Neural cell (in vitro differentiated cells): ENCODE data around the gene ANGEL1. TPM values are rescaled to one million over a fixed set of nuclear protein-coding genes. Genes with fewer than 3 reads are reported as not detected.

Experiments used
- H2AFZ ChIP-seq: fragments of 200-600, 300-800 bp; sonication (generic), shearing (Covaris generic); 2 replicates; pipeline ENCODE4 v1.6.0; 2014; ENCODE audit warnings: low read depth, mild to moderate bottlenecking, antibody characterized with exemption, low read length, moderate library complexity
- H3F3A ChIP-seq: fragments of 200-600 bp; shearing (Covaris generic); 2 replicates; pipeline ENCODE4 v1.6.1; 2016; ENCODE audit warnings: mild to moderate bottlenecking, moderate library complexity, mixed read lengths, antibody characterized with exemption, low read length; ENCODE audit not compliant: insufficient read depth, poor library complexity, severe bottlenecking
- H3K27ac ChIP-seq: fragments of 200-600, 300-800 bp; sonication (generic), shearing (Covaris generic); 2 replicates; pipeline ENCODE4 v1.5.1; 2014; ENCODE audit warnings: mild to moderate bottlenecking, low read length, moderate library complexity
- H3K27me3 ChIP-seq: fragments of 300-800, 200-600 bp; sonication (generic), shearing (Covaris generic); 2 replicates; pipeline ENCODE4 v1.6.0; 2014; ENCODE audit warnings: mild to moderate bottlenecking, low read depth, low read length, moderate library complexity; ENCODE audit not compliant: insufficient read depth
- H3K36me3 ChIP-seq: fragments of 300-800, 200-600 bp; sonication (generic), shearing (Covaris generic); 2 replicates; pipeline ENCODE4 v1.5.1; 2014; ENCODE audit warnings: mild to moderate bottlenecking, antibody characterized with exemption, low read length, moderate library complexity; ENCODE audit not compliant: insufficient read depth
- H3K4me2 ChIP-seq: fragments of 300-800, 200-600 bp; sonication (generic), shearing (Covaris generic); 2 replicates; pipeline ENCODE4 v1.6.0; 2014; ENCODE audit warnings: mild to moderate bottlenecking, low read length
- H3K4me3 ChIP-seq: fragments of 300-800, 200-600 bp; sonication (generic), shearing (Covaris generic); 2 replicates; pipeline ENCODE4 v1.5.1; 2014; ENCODE audit warnings: mild to moderate bottlenecking, low read length, moderate library complexity
- H3K79me2 ChIP-seq: fragments of 200-600 bp; shearing (Covaris generic); replicated peaks from 2 replicates; pipeline ENCODE4 v1.6.0; 2014; ENCODE audit warnings: mild to moderate bottlenecking, low read length, moderate library complexity; ENCODE audit not compliant: insufficient read depth
- H3K9ac ChIP-seq: fragments of 300-800, 200-600 bp; sonication (generic), shearing (Covaris generic); 2 replicates; pipeline ENCODE4 v1.6.1; 2016; ENCODE audit warnings: mild to moderate bottlenecking, low read length, mixed read lengths
- H3K9me2 ChIP-seq: fragments of 200-600 bp; shearing (Covaris generic); 2 replicates; pipeline ENCODE4 v1.6.1; 2016; ENCODE audit warnings: mild to moderate bottlenecking, low read length, mixed read lengths; ENCODE audit not compliant: insufficient read depth
- H3K9me3 ChIP-seq: fragments of 200-600, 300-800 bp; sonication (generic), shearing (Covaris generic); 2 replicates; pipeline ENCODE4 v1.6.1; 2016; ENCODE audit warnings: mild to moderate bottlenecking, mixed run types, low read length, moderate library complexity, mixed read lengths
- H4K20me1 ChIP-seq: fragments of 200-600 bp; shearing (Covaris generic); 2 replicates; pipeline ENCODE4 v1.6.1; 2016; ENCODE audit warnings: mild to moderate bottlenecking, mixed run types; ENCODE audit not compliant: insufficient read depth
- EP300 ChIP-seq: fragments of 450-650 bp; conservative IDR thresholded peaks from 2 replicates; pipeline ENCODE4 v1.6.1; 2014; ENCODE audit warnings: antibody characterized with exemption, mild to moderate bottlenecking, moderate library complexity; ENCODE audit not compliant: poor library complexity, severe bottlenecking
- EZH2 ChIP-seq: fragments of 200-600, 300-800 bp; shearing (Covaris generic), sonication (generic); IDR thresholded peaks from 2 replicates; pipeline ENCODE4 v1.6.1; 2014; ENCODE audit warnings: antibody characterized with exemption, low read length, borderline replicate concordance, mild to moderate bottlenecking; ENCODE audit not compliant: insufficient read depth, poor library complexity, severe bottlenecking
- MXI1 ChIP-seq: fragments of 450-650 bp; conservative IDR thresholded peaks from 2 replicates; pipeline ENCODE4 v1.6.1; 2014; ENCODE audit warnings: antibody characterized with exemption, mild to moderate bottlenecking; ENCODE audit not compliant: poor library complexity, severe bottlenecking
- POLR2AphosphoS5 ChIP-seq: IDR thresholded peaks from 2 replicates; pipeline ENCODE4 v1.6.1; 2012
- RAD21 ChIP-seq: fragments of 450-650 bp; conservative IDR thresholded peaks from 2 replicates; pipeline ENCODE4 v1.6.1; 2014; ENCODE audit warnings: antibody characterized with exemption, mild to moderate bottlenecking, moderate library complexity
- SMC3 ChIP-seq: fragments of 450-650 bp; conservative IDR thresholded peaks from 2 replicates; pipeline ENCODE4 v1.6.1; 2014; ENCODE audit warnings: antibody characterized with exemption, mild to moderate bottlenecking, moderate library complexity; ENCODE audit not compliant: poor library complexity
- TAF1 ChIP-seq: IDR thresholded peaks from 2 replicates; pipeline ENCODE4 v1.6.1; 2012; ENCODE audit warnings: low read depth
- polyA plus RNA-seq: library from polyadenylated mRNA; depleted of rRNA; stranded (reverse); fragments of >200 nt; gene quantifications from 2 replicates; pipeline ENCODE4 v1.2.3, GENCODE V29; 2014
- TF ChIP-seq, protein P1 (sequence below): fragments of 450-650 bp; IDR thresholded peaks from 2 replicates; pipeline ENCODE4 v1.5.1; 2014; ENCODE audit warnings: antibody characterized with exemption, mild to moderate bottlenecking, moderate library complexity; ENCODE audit not compliant: poor library complexity, severe bottlenecking
- TF ChIP-seq, protein P2 (sequence below): IDR thresholded peaks from 2 replicates; pipeline ENCODE4 v1.6.1; 2012; ENCODE audit warnings: borderline replicate concordance

ANGEL1 gene
- polyA plus RNA-seq, 1 donor from 2014 or later, result 18.4 TPM

DNA sequence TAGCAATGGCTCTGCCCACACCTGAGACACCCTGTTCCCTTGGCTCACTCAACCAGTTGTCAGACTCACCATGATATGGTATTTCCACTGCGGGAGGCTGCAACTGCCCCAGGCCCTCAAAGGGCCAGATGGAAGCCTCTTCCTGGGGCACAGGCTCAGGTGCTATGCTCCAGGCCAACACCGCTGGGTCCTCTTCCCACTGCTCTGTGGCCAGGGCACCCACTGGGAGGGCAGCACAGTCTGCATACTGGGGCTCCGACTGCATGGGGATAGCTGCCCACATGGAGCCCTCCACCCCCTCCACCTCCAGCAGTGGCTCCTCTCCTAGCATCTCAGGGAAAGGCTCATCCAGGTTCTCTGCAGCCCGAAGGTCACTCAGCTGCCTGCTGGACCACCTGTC, 3.7 kb downstream of the ANGEL1 start:
- Histone ChIP-seq H3K36me3 (no peaks in the 10 kb centered on the region), H2AFZ (no peak overlapping the region), H3K4me2 (no peak overlapping the region), H3K9me3 (no peaks in the 10 kb centered on the region), H3K27ac (no peak overlapping the region), H3K4me3 (no peak overlapping the region), H3K79me2 (no peaks in the 10 kb centered on the region), H3K9ac (no peak overlapping the region), H3F3A (no peaks in the 10 kb centered on the region), H3K27me3 (no peaks in the 10 kb centered on the region), H4K20me1 (no peaks in the 10 kb centered on the region), H3K9me2 (no peaks in the 10 kb centered on the region)
- TF ChIP-seq TAF1 (no peak), POLR2AphosphoS5 (no peak), EZH2 (no peak), EP300 (no peak), SMC3 (no peak), MXI1 (no peak), RAD21 (no peak)
- TF ChIP-seq, protein P1, sequence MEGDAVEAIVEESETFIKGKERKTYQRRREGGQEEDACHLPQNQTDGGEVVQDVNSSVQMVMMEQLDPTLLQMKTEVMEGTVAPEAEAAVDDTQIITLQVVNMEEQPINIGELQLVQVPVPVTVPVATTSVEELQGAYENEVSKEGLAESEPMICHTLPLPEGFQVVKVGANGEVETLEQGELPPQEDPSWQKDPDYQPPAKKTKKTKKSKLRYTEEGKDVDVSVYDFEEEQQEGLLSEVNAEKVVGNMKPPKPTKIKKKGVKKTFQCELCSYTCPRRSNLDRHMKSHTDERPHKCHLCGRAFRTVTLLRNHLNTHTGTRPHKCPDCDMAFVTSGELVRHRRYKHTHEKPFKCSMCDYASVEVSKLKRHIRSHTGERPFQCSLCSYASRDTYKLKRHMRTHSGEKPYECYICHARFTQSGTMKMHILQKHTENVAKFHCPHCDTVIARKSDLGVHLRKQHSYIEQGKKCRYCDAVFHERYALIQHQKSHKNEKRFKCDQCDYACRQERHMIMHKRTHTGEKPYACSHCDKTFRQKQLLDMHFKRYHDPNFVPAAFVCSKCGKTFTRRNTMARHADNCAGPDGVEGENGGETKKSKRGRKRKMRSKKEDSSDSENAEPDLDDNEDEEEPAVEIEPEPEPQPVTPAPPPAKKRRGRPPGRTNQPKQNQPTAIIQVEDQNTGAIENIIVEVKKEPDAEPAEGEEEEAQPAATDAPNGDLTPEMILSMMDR, result no peak
- TF ChIP-seq, protein P2, sequence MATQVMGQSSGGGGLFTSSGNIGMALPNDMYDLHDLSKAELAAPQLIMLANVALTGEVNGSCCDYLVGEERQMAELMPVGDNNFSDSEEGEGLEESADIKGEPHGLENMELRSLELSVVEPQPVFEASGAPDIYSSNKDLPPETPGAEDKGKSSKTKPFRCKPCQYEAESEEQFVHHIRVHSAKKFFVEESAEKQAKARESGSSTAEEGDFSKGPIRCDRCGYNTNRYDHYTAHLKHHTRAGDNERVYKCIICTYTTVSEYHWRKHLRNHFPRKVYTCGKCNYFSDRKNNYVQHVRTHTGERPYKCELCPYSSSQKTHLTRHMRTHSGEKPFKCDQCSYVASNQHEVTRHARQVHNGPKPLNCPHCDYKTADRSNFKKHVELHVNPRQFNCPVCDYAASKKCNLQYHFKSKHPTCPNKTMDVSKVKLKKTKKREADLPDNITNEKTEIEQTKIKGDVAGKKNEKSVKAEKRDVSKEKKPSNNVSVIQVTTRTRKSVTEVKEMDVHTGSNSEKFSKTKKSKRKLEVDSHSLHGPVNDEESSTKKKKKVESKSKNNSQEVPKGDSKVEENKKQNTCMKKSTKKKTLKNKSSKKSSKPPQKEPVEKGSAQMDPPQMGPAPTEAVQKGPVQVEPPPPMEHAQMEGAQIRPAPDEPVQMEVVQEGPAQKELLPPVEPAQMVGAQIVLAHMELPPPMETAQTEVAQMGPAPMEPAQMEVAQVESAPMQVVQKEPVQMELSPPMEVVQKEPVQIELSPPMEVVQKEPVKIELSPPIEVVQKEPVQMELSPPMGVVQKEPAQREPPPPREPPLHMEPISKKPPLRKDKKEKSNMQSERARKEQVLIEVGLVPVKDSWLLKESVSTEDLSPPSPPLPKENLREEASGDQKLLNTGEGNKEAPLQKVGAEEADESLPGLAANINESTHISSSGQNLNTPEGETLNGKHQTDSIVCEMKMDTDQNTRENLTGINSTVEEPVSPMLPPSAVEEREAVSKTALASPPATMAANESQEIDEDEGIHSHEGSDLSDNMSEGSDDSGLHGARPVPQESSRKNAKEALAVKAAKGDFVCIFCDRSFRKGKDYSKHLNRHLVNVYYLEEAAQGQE, result no peak

DNA sequence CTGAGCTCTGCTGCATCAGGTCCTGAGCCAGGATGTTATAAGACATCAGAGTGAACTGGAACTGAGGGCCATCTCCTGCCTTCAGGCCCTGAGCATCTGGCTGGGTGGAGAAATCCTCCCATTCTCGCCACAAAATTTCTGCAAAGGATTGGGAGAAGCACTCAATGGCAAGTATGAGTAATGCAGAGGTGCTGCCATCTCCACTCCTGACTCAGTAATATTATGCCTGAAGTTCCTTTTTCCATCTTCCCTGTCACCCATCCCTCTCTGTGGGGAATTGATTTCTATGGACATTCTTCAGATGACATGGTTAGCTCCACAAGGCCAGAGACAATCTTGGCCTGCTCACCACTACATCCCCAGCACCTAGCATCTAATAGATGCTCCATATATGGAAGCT, 4.7 kb downstream of the ANGEL1 start:
- Histone ChIP-seq H3K36me3 (peaks cover 8% of the 10 kb centered on the region), H3F3A (no peaks in the 10 kb centered on the region), H4K20me1 (no peaks in the 10 kb centered on the region), H3K4me2 (no peak overlapping the region), H3K4me3 (no peak overlapping the region), H3K27ac (no peak overlapping the region), H3K79me2 (no peaks in the 10 kb centered on the region), H3K9ac (no peak overlapping the region), H3K9me3 (no peaks in the 10 kb centered on the region), H3K27me3 (no peaks in the 10 kb centered on the region), H3K9me2 (no peaks in the 10 kb centered on the region), H2AFZ (no peak overlapping the region)
- no peak for TF ChIP-seq SMC3
- TF ChIP-seq MXI1, result no peak
- TF ChIP-seq, protein P1, result no peak
- TF ChIP-seq EP300, result no peak
- no peak for TF ChIP-seq RAD21
